B cell (primary cell): ENCODE results near the gene RNFT2. TPM values are rescaled to one million over a fixed set of nuclear protein-coding genes. Genes with fewer than 3 reads are reported as not detected.

Experiments used
- ATAC-seq: fragments of 200-7000 bp; cut with Tn5 transposase; one replicate; pipeline ENCODE4 v1.10.0; 2021; ENCODE audit warnings: low read depth, mild to moderate bottlenecking, moderate number of reproducible peaks, moderate library complexity
- CTCF ChIA-PET: fragments of 350-600 bp; sonication (Branson Sonifier 250); formaldehyde crosslinking; loops from one replicate; lab custom pipeline; 2021; ENCODE audit warnings: antibody characterized with exemption, inconsistent platforms; lab: Charles Lee
- POLR2A ChIA-PET: fragments of 350-600 bp; sonication (Branson Sonifier 250); formaldehyde crosslinking; loops from one replicate; lab custom pipeline; 2021; ENCODE audit warnings: antibody characterized with exemption; lab: Charles Lee
- DNase-seq: peaks from one replicate; pipeline ENCODE4 v3.0.0; 2013
- H2AFZ ChIP-seq: 2 replicates; pipeline ENCODE4 v1.6.1; 2012; ENCODE audit warnings: mild to moderate bottlenecking, low read depth, low read length; ENCODE audit not compliant: insufficient read depth, poor library complexity, severe bottlenecking
- H3K27ac ChIP-seq, 2 donors: 1 replicate in 1 of 2; 2 replicates in 1 of 2; pipeline ENCODE4 v1.5.1; 2012 to 2013; ENCODE audit warnings: low read length in 2 of 2, mild to moderate bottlenecking in 2 of 2, moderate library complexity in 1 of 2
- H3K27me3 ChIP-seq, 4 experiments: fragments of 200-600 bp in 1 of 4; sonication (generic) in 1 of 4; replicated peaks in 1 of 4; 1 replicate in 2 of 4; 2 replicates in 2 of 4; pipeline versions ENCODE4 v1.6.1 to v1.7.0; 2013 to 2016; ENCODE audit warnings: low read length in 3 of 4, mild to moderate bottlenecking in 2 of 4, mixed read lengths in 1 of 4, moderate library complexity in 1 of 4; ENCODE audit not compliant: insufficient read depth in 4 of 4, control insufficient read depth in 3 of 4; ENCODE audit errors: control extremely low read depth in 1 of 4
- H3K36me3 ChIP-seq, 2 experiments: replicated peaks in 1 of 2; 1 replicate in 1 of 2; 2 replicates in 1 of 2; pipeline versions ENCODE4 v1.6.1 to v1.7.1; 2013; ENCODE audit warnings: low read length in 1 of 2; ENCODE audit not compliant: insufficient read depth in 2 of 2, control insufficient read depth in 1 of 2; ENCODE audit errors: control extremely low read depth in 1 of 2, extremely low read depth in 1 of 2
- H3K4me1 ChIP-seq, 2 donors: fragments of 200-600 bp in 1 of 2; sonication (generic) in 1 of 2; 1 replicate in 1 of 2; 2 replicates in 1 of 2; pipeline versions ENCODE4 v1.5.1 to v1.6.1; 2013 to 2017; ENCODE audit warnings: low read length in 2 of 2; ENCODE audit not compliant: control insufficient read depth in 2 of 2, insufficient read depth in 2 of 2
- H3K4me2 ChIP-seq: replicated peaks from 2 replicates; pipeline ENCODE3; 2012; ENCODE audit warnings: mild to moderate bottlenecking, low read depth, low read length; ENCODE audit not compliant: poor library complexity, severe bottlenecking
- H3K4me3 ChIP-seq, 5 experiments: fragments of 200-600 bp in 1 of 5; sonication (generic) in 1 of 5; 1 replicate in 3 of 5; 2 replicates in 2 of 5; pipeline versions ENCODE4 v1.5.1 to v1.7.0; 2011 to 2016; ENCODE audit warnings: low read length in 4 of 5, mild to moderate bottlenecking in 4 of 5, low read depth in 2 of 5, control low read depth in 1 of 5, moderate library complexity in 1 of 5; ENCODE audit not compliant: insufficient read depth in 1 of 5; ENCODE audit errors: control extremely low read depth in 1 of 5, extremely low read depth in 1 of 5
- H3K79me2 ChIP-seq: fragments of 200-600 bp; sonication (generic); one replicate; pipeline ENCODE4 v1.6.0; 2016; ENCODE audit warnings: low read length; ENCODE audit not compliant: control insufficient read depth, insufficient read depth
- H3K9ac ChIP-seq: fragments of 200-600 bp; sonication (generic); 2 replicates; pipeline ENCODE4 v1.6.1; 2017; ENCODE audit warnings: mild to moderate bottlenecking, low read length, moderate library complexity
- H3K9me3 ChIP-seq, 3 donors: one replicate each; pipeline versions ENCODE4 v1.6.1 to v1.7.1; 2013; ENCODE audit warnings: low read length in 2 of 3; ENCODE audit not compliant: control insufficient read depth in 2 of 3, insufficient read depth in 1 of 3; ENCODE audit errors: control extremely low read depth in 1 of 3
- H4K20me1 ChIP-seq: 2 replicates; pipeline ENCODE4 v1.6.0; 2012; ENCODE audit warnings: mild to moderate bottlenecking, low read length; ENCODE audit not compliant: insufficient read depth, control insufficient read depth, poor library complexity, severe bottlenecking
- H3K27ac Mint-ChIP-seq: one replicate; pipeline ENCODE4 v1.8.0; 2021; ENCODE audit warnings: mixed read lengths
- H3K27me3 Mint-ChIP-seq: one replicate; pipeline ENCODE4 v1.8.0; 2021; ENCODE audit warnings: mixed read lengths
- H3K4me1 Mint-ChIP-seq: one replicate; pipeline ENCODE4 v1.8.0; 2021; ENCODE audit warnings: mixed read lengths
- H3K4me3 Mint-ChIP-seq: one replicate; pipeline ENCODE4 v1.8.0; 2021; ENCODE audit warnings: mixed read lengths
- H3K9me3 Mint-ChIP-seq: one replicate; pipeline ENCODE4 v1.8.0; 2022; ENCODE audit warnings: mixed read lengths; ENCODE audit not compliant: insufficient read depth
- EZH2 ChIP-seq: IDR thresholded peaks from 2 replicates; pipeline ENCODE4 v1.6.1; 2012; ENCODE audit warnings: borderline replicate concordance, low read depth, mild to moderate bottlenecking, moderate library complexity, low read length; ENCODE audit not compliant: insufficient read depth, poor library complexity, severe bottlenecking
- WGBS: methylation state at CpG from one replicate; pipeline ENCODE4 v1.1.5; 2013; ENCODE audit warnings: missing lambda C conversion rate; ENCODE audit not compliant: insufficient coverage; 5-methylcytosine and 5-hydroxymethylcytosine counted together
- intact Hi-C: fragments of 100-400 bp; cut with micrococcal nuclease; formaldehyde crosslinking; loops from one replicate; pipeline ENCODE4 v1.10.0; 2022
- polyA plus RNA-seq: library from polyadenylated mRNA; depleted of rRNA; stranded (reverse); fragments of >200 nt; gene quantifications from 2 replicates; pipeline ENCODE4 v1.2.3, GENCODE V29; 2012
- total RNA-seq, 2 donors: library from RNA; stranded (reverse); fragments of 120-200 nt in 1 of 2; gene quantifications; 1 replicate in 1 of 2; 2 replicates in 1 of 2; pipeline versions ENCODE4 v1.2.3 to v1.2.4, GENCODE V29; 2013 to 2022
- TF ChIP-seq, protein P1 (sequence below): fragments of 200-600 bp; IDR thresholded peaks from one replicate; pipeline ENCODE4 v1.8.0; 2022; ENCODE audit warnings: antibody characterized with exemption, mild to moderate bottlenecking

RNFT2 gene
- total and polyA plus RNA-seq, 2 donors (not counting 1 experiment from before 2014, with no cell fraction given): 5.2 to 18.2 TPM

DNA sequence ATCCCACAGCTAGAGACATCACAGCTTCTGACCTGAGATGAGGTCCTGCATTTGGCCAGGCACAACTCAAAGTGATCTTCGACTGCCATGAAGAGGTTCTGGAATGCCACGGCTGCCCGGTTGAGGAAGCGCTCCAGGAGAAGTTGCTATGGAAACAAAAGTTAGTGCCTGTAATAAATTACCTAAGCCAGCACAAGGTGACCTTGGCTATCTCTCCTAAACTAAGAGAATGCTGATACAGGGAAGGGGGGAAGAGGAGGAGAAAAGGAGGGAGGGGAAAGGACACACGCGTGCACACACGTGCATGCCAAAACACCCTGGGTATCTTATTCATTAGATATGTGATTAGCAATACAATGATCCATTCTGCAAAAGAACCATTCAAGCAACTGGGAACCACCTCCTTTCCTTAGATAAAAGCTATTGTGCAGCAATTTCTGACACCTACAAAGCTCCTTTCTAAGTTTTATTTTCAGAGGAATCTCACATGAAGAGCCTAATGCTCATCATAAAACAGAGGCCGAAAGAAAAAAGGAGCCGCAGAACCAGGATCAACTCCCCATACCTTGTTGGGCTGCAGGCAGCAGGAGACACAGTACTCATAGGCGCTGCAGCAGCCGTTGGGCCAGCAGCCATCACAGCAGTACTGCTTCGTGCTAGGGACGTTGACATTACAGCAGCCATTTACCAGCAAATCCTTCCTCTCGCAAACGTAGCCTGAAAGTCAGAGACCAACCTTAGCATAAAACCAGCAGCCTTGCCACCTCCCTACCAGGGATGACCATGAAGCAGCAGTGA is 18.2 kb upstream of the RNFT2 start:
- WGBS: 93% methylated on average over 5 of the region's 15 CpGs
- H3K4me3 Mint-ChIP-seq: no peak overlapping the region

DNA sequence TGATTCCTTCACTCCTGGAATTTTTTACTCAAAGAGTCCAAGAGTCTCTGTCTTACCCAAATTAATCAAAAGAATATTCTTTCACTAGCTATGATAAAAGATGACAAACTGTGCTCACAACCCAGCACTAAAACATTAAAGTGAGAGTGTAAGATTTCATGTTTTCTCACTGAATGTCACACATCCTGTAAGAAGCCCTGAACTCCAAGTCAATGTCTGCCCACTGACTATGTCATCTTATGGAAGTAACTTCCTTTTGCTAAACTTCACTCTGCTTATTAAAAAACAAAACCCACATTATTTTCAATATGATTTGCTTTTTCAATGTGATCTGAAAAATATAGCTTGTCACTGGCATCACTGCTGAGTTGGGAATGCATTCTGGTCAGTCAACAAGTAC is 15.9 kb upstream of the RNFT2 start:
- Mint-ChIP-seq H3K9me3 (no peaks in the 10 kb centered on the region), H3K27ac (no peak overlapping the region), H3K4me1 (peaks cover 26% of the 10 kb centered on the region), H3K4me3 (no peak overlapping the region), H3K27me3 (no peaks in the 10 kb centered on the region)
- no peak overlapping the region for H3K9ac ChIP-seq
- H3K36me3 ChIP-seq: peaks cover 0 to 43% of the 10 kb centered on the region in 2 experiments
- POLR2A ChIA-PET: interaction anchor here (0.6 kb wide), 1 partner anchor 145 kb away, joined by 7 read pairs; no protein-coding TSS in a partner anchor
- H2AFZ ChIP-seq: no peak overlapping the region
- no peaks in the 10 kb centered on the region for H3K4me1 ChIP-seq
- peaks cover 22% of the 10 kb centered on the region for H4K20me1 ChIP-seq
- ATAC-seq (no peak), DNase-seq (no peak)
- CTCF ChIA-PET: interaction anchor here (0.6 to 2.3 kb wide), 6 partner anchors 9 to 176 kb away, joined by 3 to 11 read pairs (median 3); partner anchors contain the start of gene HRK
- intact Hi-C loops: no loop called here
- no peaks in the 10 kb centered on the region for H3K27me3 ChIP-seq
- TF ChIP-seq EZH2: no peak
- TF ChIP-seq, protein P1, sequence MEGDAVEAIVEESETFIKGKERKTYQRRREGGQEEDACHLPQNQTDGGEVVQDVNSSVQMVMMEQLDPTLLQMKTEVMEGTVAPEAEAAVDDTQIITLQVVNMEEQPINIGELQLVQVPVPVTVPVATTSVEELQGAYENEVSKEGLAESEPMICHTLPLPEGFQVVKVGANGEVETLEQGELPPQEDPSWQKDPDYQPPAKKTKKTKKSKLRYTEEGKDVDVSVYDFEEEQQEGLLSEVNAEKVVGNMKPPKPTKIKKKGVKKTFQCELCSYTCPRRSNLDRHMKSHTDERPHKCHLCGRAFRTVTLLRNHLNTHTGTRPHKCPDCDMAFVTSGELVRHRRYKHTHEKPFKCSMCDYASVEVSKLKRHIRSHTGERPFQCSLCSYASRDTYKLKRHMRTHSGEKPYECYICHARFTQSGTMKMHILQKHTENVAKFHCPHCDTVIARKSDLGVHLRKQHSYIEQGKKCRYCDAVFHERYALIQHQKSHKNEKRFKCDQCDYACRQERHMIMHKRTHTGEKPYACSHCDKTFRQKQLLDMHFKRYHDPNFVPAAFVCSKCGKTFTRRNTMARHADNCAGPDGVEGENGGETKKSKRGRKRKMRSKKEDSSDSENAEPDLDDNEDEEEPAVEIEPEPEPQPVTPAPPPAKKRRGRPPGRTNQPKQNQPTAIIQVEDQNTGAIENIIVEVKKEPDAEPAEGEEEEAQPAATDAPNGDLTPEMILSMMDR: no peak
- H3K4me2 ChIP-seq: no peak overlapping the region
- no peak overlapping the region for H3K27ac ChIP-seq
- H3K79me2 ChIP-seq: peaks cover 36% of the 10 kb centered on the region
- no peaks in the 10 kb centered on the region for H3K9me3 ChIP-seq
- H3K4me3 ChIP-seq: no peak overlapping the region

More for the DNA sequence above, 18.2 kb upstream of the RNFT2 start:
- DNase-seq: no peak
- ATAC-seq: no peak
- Histone ChIP-seq H3K4me1 (no peaks in the 10 kb centered on the region), H4K20me1 (peaks cover 13% of the 10 kb centered on the region), H3K9ac (no peak overlapping the region), H3K4me3 (no peak overlapping the region), H3K27ac (no peak overlapping the region), H3K27me3 (no peaks in the 10 kb centered on the region), H3K4me2 (no peak overlapping the region), H3K9me3 (no peaks in the 10 kb centered on the region), H2AFZ (no peak overlapping the region), H3K36me3 (peaks cover 0 to 66% of the 10 kb centered on the region in 2 experiments), H3K79me2 (peaks cover 21% of the 10 kb centered on the region)
- TF ChIP-seq, protein P1: no peak
- no peak for TF ChIP-seq EZH2
- no peak overlapping the region for H3K27ac Mint-ChIP-seq
- intact Hi-C loops: no loop called here
- no peaks in the 10 kb centered on the region for H3K27me3 Mint-ChIP-seq
- peaks cover 22% of the 10 kb centered on the region for H3K4me1 Mint-ChIP-seq
- no peaks in the 10 kb centered on the region for H3K9me3 Mint-ChIP-seq
- ChIA-PET CTCF (interaction anchor here (3.2 kb wide), 1 partner anchor 11 kb away, joined by 19 read pairs; no protein-coding TSS in a partner anchor), POLR2A (interaction anchor here (0.6 kb wide), 1 partner anchor 129 kb away, joined by 3 read pairs; no protein-coding TSS in a partner anchor)
